NCI-H1092 (cell line): ENCODE data around the gene NUB1.

Experiments
- DNase-seq: peaks from one replicate; lab custom pipeline; 2025; lab: John Stamatoyannopoulos, UW

The NUB1 gene

DNA sequence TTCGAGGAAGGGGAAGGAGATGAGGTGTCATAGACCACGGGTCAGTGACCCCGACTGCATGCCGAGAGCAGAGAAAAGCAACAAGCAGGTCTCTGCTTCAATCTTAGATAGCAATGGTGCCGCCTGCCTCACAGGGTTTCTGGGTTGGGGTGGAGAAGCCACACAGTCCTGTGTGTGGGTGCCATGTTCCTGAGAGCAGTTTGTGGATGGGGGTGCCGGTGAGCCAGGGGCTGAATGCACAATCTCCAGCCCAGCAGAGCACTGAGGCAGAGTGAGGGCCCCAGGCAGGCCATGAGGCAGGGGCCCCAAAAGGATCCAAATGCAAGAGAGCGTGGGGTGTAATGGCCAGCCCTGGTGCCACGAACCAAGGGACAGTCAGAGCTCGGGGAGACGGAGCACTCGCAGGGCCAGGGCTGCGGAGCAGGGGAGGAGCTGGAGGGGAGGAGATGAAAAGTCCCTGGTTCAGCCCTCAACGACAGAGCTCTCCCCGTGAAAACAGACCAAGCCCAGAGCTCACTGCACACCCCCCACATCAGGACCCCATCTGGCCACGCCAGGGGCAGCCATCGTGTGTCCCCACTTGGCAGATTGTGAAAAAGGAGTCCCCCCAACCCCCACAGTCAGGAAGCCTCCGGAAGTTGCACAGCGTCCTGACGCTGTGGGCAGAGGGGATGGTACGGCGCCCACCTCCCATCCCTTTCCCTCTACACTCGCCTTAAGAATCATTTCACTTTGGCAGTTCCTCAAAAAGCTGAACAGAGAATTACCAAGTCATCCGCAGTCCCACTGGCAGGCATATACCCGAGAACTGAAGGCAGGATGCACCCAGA, 48.4 kb downstream of the NUB1 start:
- no peak for DNase-seq

DNA sequence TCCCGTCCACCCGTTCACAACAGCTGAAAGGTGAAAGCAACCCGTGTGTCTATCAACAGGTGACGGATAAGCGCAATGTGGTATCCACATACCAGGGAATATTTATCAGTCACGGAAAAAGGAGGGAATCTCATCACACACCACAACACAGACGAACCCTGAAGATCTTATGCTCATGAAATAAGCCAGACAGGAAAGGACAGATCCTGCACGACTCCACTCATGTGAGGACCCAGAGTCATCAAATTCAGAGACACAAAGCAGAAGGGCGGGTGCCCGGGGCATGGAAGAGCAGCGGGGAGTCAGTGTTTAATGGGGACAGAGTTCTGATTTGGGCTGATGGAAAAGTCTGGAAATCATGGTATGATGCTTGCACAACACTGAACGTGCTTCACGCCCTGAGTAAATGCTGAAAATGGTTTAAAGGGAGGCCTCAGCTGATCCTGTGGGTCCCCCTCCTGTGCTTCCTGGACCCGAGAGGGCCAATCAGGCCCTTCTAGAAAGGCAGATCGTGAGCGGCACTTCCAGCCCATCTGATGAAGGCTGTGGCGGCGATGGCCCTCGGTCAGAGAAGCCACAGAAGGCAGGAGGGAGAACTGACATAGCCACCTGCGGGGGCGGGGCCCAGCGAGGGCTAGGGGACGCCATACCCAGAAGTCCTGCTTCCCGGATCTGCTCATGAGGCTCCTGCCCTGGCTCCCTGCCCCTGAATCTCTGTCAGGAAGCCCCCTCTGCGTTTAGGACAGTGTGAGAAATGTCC, 49.2 kb downstream of the NUB1 start:
- DNase-seq, result no peak

DNA sequence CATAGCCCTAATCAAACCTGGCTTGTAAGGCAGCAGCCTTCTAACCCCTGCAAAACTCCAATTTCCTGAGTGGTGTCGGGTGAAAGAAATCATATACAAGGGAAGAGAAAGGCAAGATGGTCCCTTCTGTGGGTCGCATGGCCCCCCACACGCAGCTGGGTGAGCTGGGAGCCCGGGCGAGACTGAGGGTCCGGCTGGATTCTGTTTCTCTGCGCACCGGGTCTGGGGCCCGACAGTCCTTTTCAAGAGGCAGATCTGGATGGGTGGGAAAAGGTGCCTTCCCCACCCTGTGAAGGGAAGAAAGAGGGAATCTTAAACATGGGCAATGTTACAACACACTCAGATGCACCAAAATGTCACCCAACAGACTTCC, 49.7 kb downstream of the NUB1 start:
- DNase-seq, result no peak

DNA sequence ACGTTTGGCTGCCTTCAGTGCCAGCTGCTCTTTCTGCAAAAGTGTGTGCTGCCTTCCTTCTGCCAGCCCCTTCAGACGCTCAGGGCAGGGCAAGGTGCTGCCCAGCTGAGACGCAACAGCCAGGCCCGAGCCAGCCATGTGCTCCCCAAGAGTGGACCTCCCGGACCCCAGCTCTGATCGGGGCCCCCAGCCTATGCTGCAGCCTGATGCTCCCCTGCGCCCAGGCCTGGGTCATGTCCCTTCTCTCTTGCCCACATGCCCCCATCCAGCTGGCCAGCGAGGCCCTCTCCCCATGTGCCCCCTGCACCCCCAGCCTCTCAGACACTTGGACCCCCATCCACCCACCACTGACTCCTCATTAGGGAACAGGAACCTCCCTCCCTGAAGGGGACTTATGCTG, 50.4 kb downstream of the NUB1 start:
- no peak for DNase-seq

DNA sequence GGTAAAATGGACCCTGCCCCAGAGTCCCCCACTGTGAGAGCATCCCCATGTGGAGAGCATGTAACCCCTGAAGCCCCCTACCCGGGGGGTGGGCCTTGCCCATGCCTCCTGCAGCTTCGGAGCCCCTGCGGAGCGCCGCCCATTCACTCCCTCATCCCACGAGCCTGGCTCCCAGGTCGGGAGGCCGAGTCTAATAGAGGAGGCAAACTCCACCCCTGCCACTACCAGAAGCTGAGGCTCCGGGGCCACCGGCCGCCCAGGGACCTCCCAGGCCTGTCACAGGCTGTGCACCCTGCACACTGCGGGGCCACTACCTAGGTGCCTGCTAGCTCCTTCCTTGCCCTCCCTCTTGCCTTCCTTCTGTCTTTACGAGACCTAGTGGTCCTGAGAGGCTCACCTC, 50.8 kb downstream of the NUB1 start:
- no peak for DNase-seq

DNA sequence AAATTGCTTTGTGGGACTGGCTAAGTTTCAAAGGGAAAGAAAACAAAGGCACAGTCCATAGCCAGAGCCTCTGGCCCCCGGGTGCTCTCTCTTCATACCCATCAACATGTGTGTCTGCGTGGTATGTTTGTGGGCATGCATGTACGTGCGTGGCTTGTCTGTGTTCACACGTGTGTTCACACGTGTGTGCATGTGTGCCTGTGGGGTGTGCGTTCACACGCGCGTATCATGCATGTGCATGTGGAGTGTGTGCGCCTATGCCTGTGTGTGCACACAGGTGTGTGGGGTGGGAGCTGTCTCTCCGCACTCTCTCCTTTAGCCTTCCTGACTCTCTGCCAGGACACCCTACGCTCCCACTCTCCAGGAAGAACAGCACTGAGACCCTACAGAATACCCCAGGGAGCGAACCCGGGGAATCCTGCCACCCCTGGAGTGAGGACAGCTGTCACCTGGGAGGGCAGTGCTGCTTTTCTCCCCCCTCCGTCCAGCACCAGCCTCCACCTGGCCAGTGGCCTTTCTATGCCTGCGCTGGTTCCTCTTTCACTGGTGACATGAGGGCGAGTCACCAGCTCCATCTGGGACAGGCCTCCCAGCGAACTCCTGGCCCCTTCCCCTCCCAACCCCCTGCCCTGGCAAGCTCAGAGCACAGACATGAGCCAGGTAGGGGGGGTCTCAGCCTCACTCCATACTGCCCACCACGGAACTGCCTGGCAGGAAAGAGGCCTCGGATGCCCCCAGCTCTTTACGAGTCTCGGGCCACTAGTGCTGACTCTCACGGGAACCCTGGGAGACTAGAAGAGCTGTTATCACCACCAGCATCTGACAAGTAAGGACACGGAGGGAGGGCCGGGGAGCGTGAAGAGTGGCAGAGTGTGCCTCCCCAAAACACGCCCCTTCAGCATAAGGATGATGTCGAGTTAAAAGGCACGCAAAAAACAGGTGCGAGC, 51.7 kb downstream of the NUB1 start:
- DNase-seq, result no peak

DNA sequence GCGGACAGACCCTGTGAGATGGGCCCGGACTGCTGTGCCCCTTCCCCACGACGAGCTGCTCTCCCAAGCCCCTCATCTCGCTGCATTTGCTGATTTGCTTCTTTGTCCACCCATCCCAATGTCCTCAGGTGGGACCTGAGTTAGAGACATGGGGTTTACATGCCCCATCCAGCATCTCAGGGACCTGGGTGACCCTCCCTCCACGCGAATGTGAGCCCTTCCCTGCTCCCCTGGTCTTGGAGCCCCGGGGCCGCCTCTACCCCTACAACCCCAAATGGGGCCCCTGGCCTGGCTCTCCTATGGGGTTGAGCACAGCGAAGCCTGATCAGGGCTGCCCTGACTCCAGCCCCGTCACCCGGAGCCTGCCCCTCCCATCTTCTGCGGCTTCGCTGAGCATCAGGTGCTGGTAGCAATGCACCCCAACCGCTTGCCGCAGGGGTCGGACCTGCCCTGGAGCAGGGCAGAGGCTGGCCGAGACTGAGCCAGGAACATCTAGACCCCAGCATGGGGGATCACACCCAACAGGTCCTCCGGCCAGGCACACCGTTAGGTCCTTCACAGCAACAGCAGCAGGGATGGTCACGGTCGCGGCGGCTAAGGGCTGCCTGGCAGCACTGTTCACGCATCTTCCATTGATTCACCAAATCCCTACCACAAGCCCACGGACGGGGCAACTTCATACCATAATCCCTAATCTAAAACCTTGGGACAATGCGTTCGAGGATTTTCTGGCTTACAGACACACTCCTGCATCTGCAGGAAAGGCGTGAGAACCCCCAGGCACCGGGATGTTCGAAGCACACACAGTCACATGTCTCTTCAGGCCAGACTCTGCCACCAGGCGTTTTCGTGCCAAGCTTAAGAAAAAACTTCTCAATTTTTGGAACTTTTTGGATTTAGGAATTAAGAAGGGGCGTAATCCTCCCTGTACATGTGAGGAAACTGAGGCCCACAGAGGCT, 52.7 kb downstream of the NUB1 start:
- DNase-seq, result no peak

DNA sequence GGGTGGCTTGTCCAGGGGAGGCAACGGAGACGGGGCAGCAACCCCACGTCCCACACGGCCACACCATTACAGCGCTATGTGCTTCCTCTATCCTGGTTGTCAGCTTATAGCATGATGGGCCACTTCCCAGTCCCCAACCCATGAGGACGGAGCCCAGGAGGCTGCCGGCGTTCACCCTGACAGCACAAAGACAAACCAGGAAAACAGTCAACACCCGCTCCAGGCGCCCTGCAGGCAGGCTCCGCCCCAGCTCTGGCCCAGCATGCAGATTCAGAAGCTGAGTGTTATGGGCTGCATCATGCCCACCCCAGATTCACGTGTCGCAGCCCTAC, 53.4 kb downstream of the NUB1 start:
- DNase-seq, result no peak

DNA sequence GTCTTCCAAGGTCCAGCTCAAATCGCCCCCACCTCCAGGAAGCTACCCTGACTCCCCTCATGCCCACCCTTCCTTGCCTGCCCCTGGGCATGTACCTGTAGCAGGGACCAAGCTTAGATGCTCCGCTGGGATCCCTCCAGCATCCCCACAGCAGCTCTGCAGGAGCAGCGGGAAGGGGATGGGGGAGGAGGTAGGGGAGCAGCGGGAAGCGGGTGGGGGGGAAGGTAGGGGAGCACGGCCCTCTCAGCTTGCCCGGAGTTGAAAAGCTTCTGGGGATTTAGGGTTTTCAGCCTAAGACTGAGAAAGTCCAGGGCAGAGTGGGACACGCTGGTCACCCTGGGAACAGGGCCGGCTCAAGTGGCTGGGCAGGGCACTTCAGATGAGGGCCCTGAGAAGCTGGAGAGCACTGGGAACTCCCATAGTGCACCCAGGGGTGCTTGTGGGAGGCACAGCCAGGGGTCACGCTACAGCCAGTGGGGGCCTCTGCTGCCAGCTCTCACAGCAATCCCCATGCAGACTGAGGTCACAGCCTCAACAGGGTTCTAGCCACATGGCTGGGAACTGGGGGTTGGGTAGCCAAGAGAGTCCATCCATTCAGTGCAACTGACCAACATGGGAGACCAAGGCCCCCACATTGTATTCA, 54.8 kb downstream of the NUB1 start:
- no peak for DNase-seq

DNA sequence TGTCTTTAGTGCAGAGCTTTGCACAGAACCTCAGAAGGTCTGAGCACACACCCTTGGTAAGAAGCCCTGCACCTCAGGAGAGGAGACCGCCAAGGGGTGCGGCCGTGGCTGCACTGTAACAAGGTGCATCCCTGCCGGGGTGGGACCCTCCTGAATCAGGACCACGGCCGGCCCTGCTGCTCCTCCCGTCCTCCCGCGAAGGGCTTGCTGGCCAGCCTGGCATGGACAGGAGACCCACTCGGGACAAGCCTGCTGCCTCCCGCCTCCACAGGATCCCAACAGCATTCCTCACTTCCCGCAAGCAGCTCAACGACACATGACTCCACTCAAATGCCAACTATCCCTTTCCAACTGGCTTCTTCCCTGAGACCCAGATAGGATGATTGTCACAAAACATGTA, 55.4 kb downstream of the NUB1 start:
- DNase-seq, result no peak

DNA sequence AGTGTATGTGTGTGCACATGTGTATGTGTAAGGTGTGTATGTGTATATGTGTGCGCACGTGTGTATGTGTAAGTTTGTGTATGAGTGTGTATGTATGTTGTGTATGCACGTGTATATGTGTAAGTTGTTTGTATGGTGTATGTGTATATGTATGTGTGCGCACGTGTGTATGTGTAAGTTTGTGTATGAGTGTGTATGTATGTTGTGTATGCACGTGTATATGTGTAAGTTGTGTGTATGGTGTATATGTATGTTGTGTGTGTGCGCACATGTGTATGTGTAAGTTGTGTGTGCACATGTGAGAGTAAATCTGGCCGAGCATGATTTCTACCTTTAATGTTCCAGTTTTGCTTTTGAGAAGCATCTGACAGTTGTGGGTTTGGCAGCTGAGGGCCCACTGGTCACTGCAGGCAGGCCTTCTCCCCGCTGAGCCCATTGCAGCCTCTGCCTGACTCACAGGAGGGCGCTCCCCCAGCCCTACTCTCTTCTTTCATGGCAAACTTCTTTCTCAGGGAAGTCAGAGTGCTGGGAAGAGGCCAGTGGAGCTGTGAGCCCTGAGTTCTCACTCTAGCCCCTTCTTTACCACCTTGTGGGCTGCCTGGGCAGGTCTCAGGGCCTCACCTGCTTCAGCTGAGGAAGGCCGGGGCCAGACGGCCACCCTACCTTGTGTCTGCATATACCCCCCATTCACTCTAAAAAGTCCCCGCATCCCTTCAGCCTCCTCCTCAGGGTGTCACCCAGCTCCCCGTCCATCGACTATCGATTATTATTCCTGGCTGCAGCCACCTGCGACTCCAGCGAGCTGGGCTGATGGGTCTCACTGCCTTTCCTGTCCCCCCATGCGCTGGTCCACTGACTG, 57.1 kb downstream of the NUB1 start:
- no peak for DNase-seq

DNA sequence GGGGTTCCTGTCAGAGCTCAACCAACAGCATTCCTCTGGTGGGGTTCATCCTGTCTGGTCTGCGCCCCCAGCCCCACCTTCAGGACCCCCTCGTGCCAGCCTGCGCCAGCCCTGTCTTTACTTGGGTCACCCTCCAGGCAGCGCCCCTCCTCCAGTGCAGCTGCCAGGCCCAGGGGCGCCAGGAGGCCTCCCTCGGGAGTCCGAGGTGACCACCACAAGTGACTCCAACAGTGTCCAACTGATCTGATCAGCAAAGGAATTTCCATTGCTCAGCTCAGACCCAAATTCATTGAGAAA, 57.6 kb downstream of the NUB1 start:
- DNase-seq, result no peak

DNA sequence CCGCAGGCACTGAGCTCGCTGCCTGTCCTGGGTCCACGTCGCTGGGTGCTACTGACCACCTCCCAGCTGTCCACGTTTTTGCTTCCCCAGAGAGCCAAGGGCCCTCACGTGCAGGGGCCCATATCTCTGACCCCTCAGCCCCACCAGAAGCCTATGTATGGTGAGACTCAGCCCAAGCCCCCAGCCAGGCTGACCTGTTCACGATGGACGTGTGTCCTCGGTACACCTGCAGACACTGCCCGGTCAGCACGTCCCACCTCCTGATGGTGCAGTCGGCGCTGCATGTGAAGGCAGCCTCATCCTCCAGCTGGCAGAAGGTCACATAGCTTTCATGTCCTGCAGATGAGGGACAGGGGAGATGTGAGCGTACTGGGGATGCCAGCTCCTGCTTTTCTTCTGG, 58.3 kb downstream of the NUB1 start:
- DNase-seq, result no peak

DNA sequence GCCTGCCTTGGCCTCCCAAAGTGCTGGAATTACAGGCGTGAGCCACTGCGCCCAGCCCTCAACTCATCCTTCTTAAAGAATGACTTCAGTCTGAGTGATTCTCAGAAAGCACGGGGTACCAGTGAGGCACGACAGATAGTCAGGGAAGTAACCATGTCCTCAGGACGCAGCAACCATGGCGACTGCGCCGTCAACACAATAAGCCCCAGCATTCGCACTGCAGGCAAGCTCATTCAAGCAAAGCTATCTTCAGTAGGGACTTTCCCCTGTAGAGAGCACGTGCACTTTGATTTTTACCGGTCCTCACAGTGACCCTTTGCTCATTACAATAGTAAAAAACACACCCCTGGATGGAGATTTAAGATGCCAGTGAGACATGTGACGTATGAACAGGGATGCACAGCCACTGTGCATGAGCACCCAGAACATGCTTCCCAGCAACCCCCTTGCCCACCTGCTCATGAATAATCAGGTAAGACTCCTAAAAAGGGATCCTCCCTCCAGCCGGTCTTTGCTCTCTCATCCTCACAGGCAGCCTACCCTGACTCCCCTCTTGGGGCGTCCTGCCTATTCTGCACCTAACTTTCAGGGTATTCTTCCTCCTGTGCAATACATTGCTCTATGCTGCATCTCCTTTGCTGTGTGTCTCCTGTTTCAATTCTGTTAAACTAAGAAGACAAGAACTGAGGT, 59.2 kb downstream of the NUB1 start:
- DNase-seq, result no peak

DNA sequence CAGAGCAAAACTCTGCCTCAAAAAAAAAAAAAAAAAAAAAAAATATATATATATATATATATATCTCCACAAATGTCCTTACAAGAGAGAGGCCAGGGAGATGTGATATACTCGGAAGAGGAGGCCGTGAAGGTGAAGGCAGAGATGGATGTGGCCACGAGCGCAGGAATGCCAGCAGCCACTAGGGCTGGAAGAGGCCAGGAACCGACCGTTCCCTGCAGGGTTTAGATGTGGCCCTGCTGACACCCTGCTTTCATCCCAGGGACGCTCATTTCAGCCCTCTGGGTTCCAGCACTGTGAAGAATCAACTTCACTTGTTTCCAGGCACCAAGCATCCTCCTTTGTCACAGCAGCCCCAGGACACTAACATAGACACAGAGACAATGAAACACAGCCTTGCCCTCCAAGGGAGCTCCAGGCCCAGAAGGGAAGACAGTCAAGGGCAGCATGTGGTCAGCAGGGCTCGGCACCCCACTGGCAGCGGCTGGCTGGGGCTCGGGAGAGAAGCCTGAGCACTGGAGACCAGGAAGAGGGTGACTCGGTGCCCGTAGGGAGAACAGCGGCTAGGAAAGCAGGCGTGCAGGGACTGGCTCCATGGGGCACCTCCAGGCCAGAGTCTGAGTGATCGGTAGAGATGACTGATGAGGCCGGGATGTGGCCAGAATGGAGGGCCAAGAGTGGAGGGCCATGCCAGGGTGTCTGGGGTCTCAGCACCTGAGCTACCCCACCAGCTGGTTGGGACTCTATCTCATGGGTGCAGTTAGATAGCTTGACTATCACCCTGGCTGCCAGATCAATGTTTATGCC, 60.6 kb downstream of the NUB1 start:
- DNase-seq, result no peak

DNA sequence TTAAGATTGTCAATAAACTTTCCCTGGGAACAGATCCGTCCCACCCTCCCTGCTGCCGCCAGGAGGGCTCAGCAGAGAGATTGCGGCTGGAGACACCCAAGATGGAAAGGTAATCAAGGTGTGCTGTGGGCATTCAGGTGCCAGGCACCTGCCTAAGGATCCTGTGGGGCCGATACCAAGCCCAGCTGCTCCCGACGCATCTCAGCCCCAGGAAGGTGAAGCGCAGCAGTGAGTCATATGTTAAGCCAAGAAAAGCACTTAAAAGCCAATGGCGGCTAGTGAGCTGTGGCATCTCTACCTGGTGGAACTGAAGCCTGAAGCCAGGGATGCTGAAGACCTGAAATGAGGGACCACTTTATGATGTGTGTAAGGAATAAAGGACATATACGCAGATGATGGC, 62.2 kb downstream of the NUB1 start:
- no peak for DNase-seq

DNA sequence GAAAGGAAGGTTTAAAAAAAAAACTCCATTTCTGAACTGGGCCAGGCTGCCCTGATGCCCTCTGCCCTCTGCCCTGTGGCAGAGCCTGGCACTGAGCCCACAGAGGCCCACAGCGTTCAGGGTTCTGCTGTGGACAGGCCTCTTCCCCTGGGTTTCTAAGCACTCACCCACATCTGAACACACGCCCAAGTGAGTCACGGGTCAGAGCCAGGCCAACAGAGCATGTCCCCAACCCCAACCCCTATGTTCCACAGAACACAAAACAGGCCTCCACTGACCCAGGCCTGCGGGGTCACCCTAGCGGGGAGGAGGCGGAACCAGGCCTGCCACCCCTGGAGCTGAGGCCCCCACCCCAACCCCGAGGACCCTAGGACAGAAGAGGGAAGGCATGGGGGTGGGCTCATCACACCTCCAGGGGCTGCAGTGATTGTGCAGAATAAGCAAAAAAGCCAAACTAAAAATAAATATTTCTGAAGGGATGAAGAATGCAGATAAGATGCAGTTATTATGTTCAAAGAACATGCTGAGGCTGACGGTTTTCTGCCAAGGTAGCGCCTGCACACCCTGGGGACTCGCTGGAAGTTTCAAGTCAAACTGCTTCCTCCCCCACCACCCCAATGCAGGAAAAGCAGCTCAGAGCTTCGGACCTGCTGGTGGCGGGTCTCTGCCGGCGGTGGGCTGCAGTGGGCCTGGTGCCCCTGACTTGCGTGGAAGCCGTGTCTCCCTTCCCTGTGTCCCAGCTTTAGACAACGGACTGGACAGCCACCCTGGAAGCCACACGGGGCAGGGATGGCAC, 62.8 kb downstream of the NUB1 start:
- DNase-seq, result no peak

DNA sequence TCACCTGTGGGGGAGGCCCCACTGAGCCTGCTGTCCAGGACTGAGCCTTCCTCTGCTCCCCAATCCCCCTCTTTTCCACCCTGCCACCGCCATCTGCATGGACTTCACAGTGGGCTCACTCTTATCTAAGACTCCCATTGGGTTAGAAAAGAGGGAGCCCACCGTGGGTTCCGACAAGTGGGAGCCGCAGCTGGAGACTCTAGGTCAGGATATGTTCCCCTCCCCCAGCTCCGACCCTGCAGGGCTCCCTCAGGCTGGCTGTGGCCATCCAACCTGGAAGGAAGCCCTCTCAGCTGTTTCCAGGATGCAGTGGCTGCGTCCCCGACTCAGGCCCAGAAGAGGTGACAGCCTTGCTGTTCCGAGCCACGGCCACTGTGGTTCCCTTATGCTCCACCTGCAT, 63.4 kb downstream of the NUB1 start:
- no peak for DNase-seq
